Measurements from ENCODE around the gene PARVA.
"Not testable (repeated sequence)": the region's sequence is repeated elsewhere in the genome, so short reads cannot be mapped to it uniquely, and the experiment has no call there.

- TF ChIP-seq POLR2A, TAF1, SPI1, POLR2AphosphoS5, POU2F2 (IDR thresholded peaks at IDR 0.05; ENCODE audit: low read depth, low read length): not testable (repeated sequence)
Measured at GRCh38 chr11:12367057-12367456, 10.3 kb upstream of the PARVA start.

Measured in GM12891 (cell line).